ENCODE data around the gene XYLT1. TPM values are rescaled to one million over a fixed set of nuclear protein-coding genes. Genes with fewer than 3 reads are reported as not detected.
A peak's percentile ranks its signal among the peaks of the same experiment; 100 is the strongest.

XYLT1 gene
- total and polyA plus RNA-seq, 2 of the 8 experiments (the other 6 are each of a cell fraction or from before 2014, with no cell fraction given) = 6.6 to 25.4 TPM

GRCh38 chr16:17160920-17161431 is 309.8 kb downstream of the XYLT1 start:
- WGBS, 2 experiments (ENCODE audit: extremely low coverage in 1 of 2, insufficient coverage in 1 of 2, insufficient read length in 1 of 2, insufficient replicate concordance in 2 of 2, low coverage in 1 of 2, low lambda C conversion rate in 2 of 2, missing lambda C conversion rate in 1 of 2) = 40% methylated on average over 17 of the region's 17 CpGs; no CpG with 5 or more reads in 1 of the 2 experiments
- H3K9me3 ChIP-seq (ENCODE audit: insufficient read depth in 2 of 2, low read depth in 1 of 2, low read length in 1 of 2) = no peaks in the 10 kb centered on the region
- no peaks in the 10 kb centered on the region for H3K79me2 ChIP-seq (ENCODE audit: control insufficient read depth in 1 of 2, insufficient read depth in 2 of 2, low read length in 2 of 2)
- ChIA-PET CTCF (ENCODE audit: partially characterized antibody) (interaction anchor here (1.1 to 2.6 kb wide), 3 partner anchors 10 to 394 kb away, joined by 3 to 8 read pairs (median 3); no protein-coding TSS in a partner anchor), POLR2A (ENCODE audit: partially characterized antibody) (no interaction called here)
- H3K23ac ChIP-seq (ENCODE audit: insufficient read length) = no peak overlapping the region
- FAIRE-seq (no peak), DNase-seq (ENCODE audit: low read depth in 1 of 2, low spot score in 2 of 2) (peak in 1 of 2 experiments; percentile 47)
- H3K4me1 ChIP-seq (replicated peaks in 1 of 4; ENCODE audit: control insufficient read depth in 3 of 4, insufficient read depth in 4 of 4, low read length in 3 of 4) = peaks cover 7 to 16% (median 14%) of the 10 kb centered on the region in 4 experiments
- H2AK5ac ChIP-seq (ENCODE audit: low read depth, low read length) = no peak overlapping the region
- H2BK5ac ChIP-seq (ENCODE audit: low read depth, low read length) = no peak overlapping the region
- H2BK20ac ChIP-seq (ENCODE audit: low read length) = no peak overlapping the region; the same call in 1 of the 2 replicates
- peak overlapping the region; percentile 14 to 58 for H3K4me2 ChIP-seq (ENCODE audit: insufficient read depth in 1 of 2, low read depth in 2 of 2, low read length in 2 of 2)
- no peaks in the 10 kb centered on the region for H3K27me3 ChIP-seq (replicated peaks in 1 of 4; ENCODE audit: control insufficient read depth in 3 of 4, extremely low read depth in 1 of 4, insufficient read depth in 3 of 4, low read length in 3 of 4)
- H2AFZ ChIP-seq (ENCODE audit: low read length) = no peak overlapping the region
- H2BK120ac ChIP-seq (replicated peaks; ENCODE audit: low read depth, low read length) = no peak overlapping the region
- no peaks in the 10 kb centered on the region for H3K23me2 ChIP-seq (ENCODE audit: low read depth, low read length)
- H3K56ac ChIP-seq (replicated peaks; ENCODE audit: insufficient read length, low read depth, low read length) = no peak overlapping the region
- no peak overlapping the region for H3K27ac ChIP-seq (ENCODE audit: low read depth, low read length)
- H2BK12ac ChIP-seq (ENCODE audit: low read depth, low read length) = no peak overlapping the region
- no peak overlapping the region for H2BK15ac ChIP-seq (ENCODE audit: low read length)
- H3K9ac ChIP-seq (replicated peaks in 1 of 4; ENCODE audit: extremely low read depth in 1 of 4, low read depth in 3 of 4, low read length in 3 of 4) = no peak overlapping the region
- H3K36me3 ChIP-seq (ENCODE audit: control insufficient read depth in 2 of 4, insufficient read depth in 4 of 4, low read length in 3 of 4) = no peaks in the 10 kb centered on the region
- peak overlapping the region in 2 of 4 experiments; percentile 19 to 34; a peak in 2 of 8 replicates for H3K4me3 ChIP-seq (ENCODE audit: extremely low read depth in 1 of 4, insufficient read depth in 2 of 4, low read depth in 3 of 4, low read length in 4 of 4)
- no peak overlapping the region for H3K4ac ChIP-seq (replicated peaks; ENCODE audit: insufficient read length, low read depth, low read length)
- H4K5ac ChIP-seq (ENCODE audit: insufficient read length, low read depth, low read length) = no peak overlapping the region
- no peak overlapping the region for H3K14ac ChIP-seq (ENCODE audit: insufficient read length)
- no peak overlapping the region for H4K91ac ChIP-seq (replicated peaks; ENCODE audit: insufficient read length, low read length)
- TF ChIP-seq ASH2L (IDR thresholded peaks at IDR 0.05; ENCODE audit: low read length) (peak; percentile 34), SIX5 (IDR thresholded peaks at IDR 0.05; ENCODE audit: low read depth, low read length) (no peak), SP4 (IDR thresholded peaks at IDR 0.05; ENCODE audit: low read length) (no peak)
- H3K79me1 ChIP-seq (ENCODE audit: low read depth, low read length) = no peaks in the 10 kb centered on the region
- 0 out of 2 replicates have a peak overlapping the region, but pooled peaks have one; percentile 9 for H3K18ac ChIP-seq (ENCODE audit: extremely low read depth, low read length)
- peaks cover 0 to 2% of the 10 kb centered on the region in 2 experiments for H4K20me1 ChIP-seq (replicated peaks in 1 of 2; ENCODE audit: control insufficient read depth in 1 of 2, insufficient read depth in 2 of 2, low read length in 2 of 2)
- no peak overlapping the region for H4K8ac ChIP-seq (ENCODE audit: extremely low read depth, insufficient read depth, low read length)

Measured in H1 (cell line).